HEK293 (cell line): ENCODE results near the gene CDK14.

Experiments used
- CTCF ChIA-PET: fragments of 350-600 bp; formaldehyde crosslinking; extraction: SDS; loops from one replicate; lab custom pipeline; 2021; ENCODE audit warnings: antibody characterized with exemption; lab: Yijun Ruan, JAX
- POLR2A ChIA-PET: fragments of 300-600 bp; formaldehyde crosslinking; extraction: SDS; loops from one replicate; lab custom pipeline; 2020; ENCODE audit warnings: antibody characterized with exemption, inconsistent platforms; lab: Yijun Ruan, JAX
- H3K27ac ChIP-seq: fragments of 200-500 bp; sonication (Bioruptor generic); 2 replicates; pipeline ENCODE4 v1.5.1; 2014; ENCODE audit warnings: low read depth, low read length, control low read depth, inconsistent platforms; ENCODE audit errors: extremely low read depth
- H3K36me3 ChIP-seq, 2 experiments: fragments of 200-500 bp in 1 of 2; sonication (Bioruptor generic) in 1 of 2; 1 replicate in 1 of 2; 2 replicates in 1 of 2; pipeline ENCODE4 v1.5.1; 2014 to 2017; ENCODE audit warnings: inconsistent platforms in 2 of 2, low read length in 2 of 2; ENCODE audit not compliant: control insufficient read depth in 2 of 2, insufficient read depth in 1 of 2
- H3K4me1 ChIP-seq: fragments of 200-500 bp; sonication (Bioruptor generic); 2 replicates; pipeline ENCODE4 v1.5.1; 2014; ENCODE audit warnings: mild to moderate bottlenecking, low read length, inconsistent platforms; ENCODE audit not compliant: control insufficient read depth, insufficient read depth
- H3K4me3 ChIP-seq: 2 replicates; pipeline ENCODE4 v1.5.1; 2011; ENCODE audit warnings: low read depth, mild to moderate bottlenecking, control low read depth, low read length, moderate library complexity
- H3K9me3 ChIP-seq: fragments of 200-500 bp; sonication (Bioruptor generic); 2 replicates; pipeline ENCODE4 v1.5.1; 2014; ENCODE audit warnings: low read depth, low read length, inconsistent platforms; ENCODE audit not compliant: control insufficient read depth, insufficient read depth
- HIC1 ChIP-seq: fragments of 450-650 bp; formaldehyde crosslinking; IDR thresholded peaks from 2 replicates; pipeline ENCODE4 v1.5.1; 2016; ENCODE audit warnings: missing biosample characterization, missing genetic modification characterization
- KLF7 ChIP-seq: fragments of 450-650 bp; formaldehyde crosslinking; IDR thresholded peaks from 2 replicates; pipeline ENCODE4 v1.5.1; 2016; ENCODE audit warnings: missing biosample characterization, missing genetic modification characterization, borderline replicate concordance
- PBX3 ChIP-seq: sonication (generic); formaldehyde crosslinking; IDR thresholded peaks from 2 replicates; pipeline ENCODE4 v1.8.1; 2022; ENCODE audit warnings: mild to moderate bottlenecking, moderate library complexity, missing genetic modification reagents
- RBAK ChIP-seq: fragments of 450-650 bp; formaldehyde crosslinking; IDR thresholded peaks from 2 replicates; pipeline ENCODE4 v1.5.1; 2016; ENCODE audit warnings: missing biosample characterization, missing genetic modification characterization
- ZNF121 ChIP-seq: fragments of 450-650 bp; formaldehyde crosslinking; IDR thresholded peaks from 2 replicates; pipeline ENCODE4 v1.5.1; 2016; ENCODE audit warnings: missing biosample characterization, missing genetic modification characterization
- ZNF174 ChIP-seq: fragments of 450-650 bp; formaldehyde crosslinking; IDR thresholded peaks from 2 replicates; pipeline ENCODE4 v1.5.0; 2017; ENCODE audit warnings: missing biosample characterization, mild to moderate bottlenecking, missing genetic modification characterization
- ZNF221 ChIP-seq: fragments of 450-650 bp; formaldehyde crosslinking; IDR thresholded peaks from 2 replicates; pipeline ENCODE4 v1.5.1; 2017; ENCODE audit warnings: missing biosample characterization, missing genetic modification characterization, borderline replicate concordance
- ZNF274 ChIP-seq, 2 experiments: fragments of 200-500 bp in 1 of 2; fragments of 450-650 bp in 1 of 2; sonication (Bioruptor generic) in 1 of 2; formaldehyde crosslinking in 1 of 2; IDR thresholded peaks; 2 replicates each; pipeline versions ENCODE4 v1.5.1 to v1.6.1; 2014 to 2016; ENCODE audit warnings: borderline replicate concordance in 1 of 2, inconsistent platforms in 1 of 2, low read length in 1 of 2, missing biosample characterization in 1 of 2, missing genetic modification characterization in 1 of 2
- ZNF341 ChIP-seq: fragments of 450-650 bp; formaldehyde crosslinking; IDR thresholded peaks from 2 replicates; pipeline ENCODE4; 2016; ENCODE audit warnings: low read depth, missing biosample characterization, missing genetic modification characterization
- ZNF488 ChIP-seq: fragments of 450-650 bp; formaldehyde crosslinking; IDR thresholded peaks from 2 replicates; pipeline ENCODE4 v1.5.1; 2016; ENCODE audit warnings: missing biosample characterization, missing genetic modification characterization
- ZNF529 ChIP-seq: fragments of 450-650 bp; formaldehyde crosslinking; IDR thresholded peaks from 2 replicates; pipeline ENCODE4 v1.5.1; 2017; ENCODE audit warnings: missing genetic modification characterization, missing biosample characterization; ENCODE audit not compliant: insufficient replicate concordance
- ZNF610 ChIP-seq: fragments of 450-650 bp; formaldehyde crosslinking; IDR thresholded peaks from 2 replicates; pipeline ENCODE4 v1.5.1; 2016; ENCODE audit warnings: missing biosample characterization, missing genetic modification characterization, borderline replicate concordance
- TF ChIP-seq, protein P1 (sequence below): fragments of 450-650 bp; formaldehyde crosslinking; optimal IDR thresholded peaks from 2 replicates; pipeline ENCODE3; 2016; ENCODE audit warnings: missing biosample characterization, mild to moderate bottlenecking, missing genetic modification characterization
- TF ChIP-seq, protein P2 (sequence below): fragments of 450-650 bp; formaldehyde crosslinking; IDR thresholded peaks from 2 replicates; pipeline ENCODE4 v1.5.1; 2017; ENCODE audit warnings: missing biosample characterization, missing genetic modification characterization
- TF ChIP-seq, protein P3 (sequence below): fragments of 450-650 bp; formaldehyde crosslinking; IDR thresholded peaks from 2 replicates; pipeline ENCODE4 v1.5.1; 2016; ENCODE audit warnings: missing biosample characterization, missing genetic modification characterization, borderline replicate concordance

CDK14 gene

GRCh38 chr7:90777465-90777864, 181.3 kb downstream of the CDK14 start:
- POLR2A ChIA-PET = no interaction called here
- H3K36me3 ChIP-seq = no peaks in the 10 kb centered on the region
- TF ChIP-seq RBAK (tag by site-specific recombination) (no peak), ZNF341 (tag by site-specific recombination) (no peak), ZNF488 (no peak), KLF7 (tag by site-specific recombination) (no peak), ZNF221 (no peak), ZNF274 (IDR thresholded peaks at IDR 0.05; ENCODE audit: low read length) (no peak), ZNF274 (tag by site-specific recombination; IDR thresholded peaks at IDR 0.05; ENCODE audit: borderline replicate concordance) (no peak), ZNF529 (tag by site-specific recombination) (no peak), ZNF121 (no peak), HIC1 (tag by site-specific recombination) (no peak), ZNF174 (tag by site-specific recombination) (no peak), ZNF610 (tag by site-specific recombination) (no peak), PBX3 (CRISPR knock-in tag) (no peak)
- TF ChIP-seq, protein P1, sequence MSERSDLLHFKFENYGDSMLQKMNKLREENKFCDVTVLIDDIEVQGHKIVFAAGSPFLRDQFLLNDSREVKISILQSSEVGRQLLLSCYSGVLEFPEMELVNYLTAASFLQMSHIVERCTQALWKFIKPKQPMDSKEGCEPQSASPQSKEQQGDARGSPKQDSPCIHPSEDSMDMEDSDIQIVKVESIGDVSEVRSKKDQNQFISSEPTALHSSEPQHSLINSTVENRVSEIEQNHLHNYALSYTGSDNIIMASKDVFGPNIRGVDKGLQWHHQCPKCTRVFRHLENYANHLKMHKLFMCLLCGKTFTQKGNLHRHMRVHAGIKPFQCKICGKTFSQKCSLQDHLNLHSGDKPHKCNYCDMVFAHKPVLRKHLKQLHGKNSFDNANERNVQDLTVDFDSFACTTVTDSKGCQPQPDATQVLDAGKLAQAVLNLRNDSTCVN (tag by site-specific recombination) = no peak
- TF ChIP-seq, protein P2, sequence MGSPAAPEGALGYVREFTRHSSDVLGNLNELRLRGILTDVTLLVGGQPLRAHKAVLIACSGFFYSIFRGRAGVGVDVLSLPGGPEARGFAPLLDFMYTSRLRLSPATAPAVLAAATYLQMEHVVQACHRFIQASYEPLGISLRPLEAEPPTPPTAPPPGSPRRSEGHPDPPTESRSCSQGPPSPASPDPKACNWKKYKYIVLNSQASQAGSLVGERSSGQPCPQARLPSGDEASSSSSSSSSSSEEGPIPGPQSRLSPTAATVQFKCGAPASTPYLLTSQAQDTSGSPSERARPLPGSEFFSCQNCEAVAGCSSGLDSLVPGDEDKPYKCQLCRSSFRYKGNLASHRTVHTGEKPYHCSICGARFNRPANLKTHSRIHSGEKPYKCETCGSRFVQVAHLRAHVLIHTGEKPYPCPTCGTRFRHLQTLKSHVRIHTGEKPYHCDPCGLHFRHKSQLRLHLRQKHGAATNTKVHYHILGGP (tag by site-specific recombination) = no peak
- TF ChIP-seq, protein P3, sequence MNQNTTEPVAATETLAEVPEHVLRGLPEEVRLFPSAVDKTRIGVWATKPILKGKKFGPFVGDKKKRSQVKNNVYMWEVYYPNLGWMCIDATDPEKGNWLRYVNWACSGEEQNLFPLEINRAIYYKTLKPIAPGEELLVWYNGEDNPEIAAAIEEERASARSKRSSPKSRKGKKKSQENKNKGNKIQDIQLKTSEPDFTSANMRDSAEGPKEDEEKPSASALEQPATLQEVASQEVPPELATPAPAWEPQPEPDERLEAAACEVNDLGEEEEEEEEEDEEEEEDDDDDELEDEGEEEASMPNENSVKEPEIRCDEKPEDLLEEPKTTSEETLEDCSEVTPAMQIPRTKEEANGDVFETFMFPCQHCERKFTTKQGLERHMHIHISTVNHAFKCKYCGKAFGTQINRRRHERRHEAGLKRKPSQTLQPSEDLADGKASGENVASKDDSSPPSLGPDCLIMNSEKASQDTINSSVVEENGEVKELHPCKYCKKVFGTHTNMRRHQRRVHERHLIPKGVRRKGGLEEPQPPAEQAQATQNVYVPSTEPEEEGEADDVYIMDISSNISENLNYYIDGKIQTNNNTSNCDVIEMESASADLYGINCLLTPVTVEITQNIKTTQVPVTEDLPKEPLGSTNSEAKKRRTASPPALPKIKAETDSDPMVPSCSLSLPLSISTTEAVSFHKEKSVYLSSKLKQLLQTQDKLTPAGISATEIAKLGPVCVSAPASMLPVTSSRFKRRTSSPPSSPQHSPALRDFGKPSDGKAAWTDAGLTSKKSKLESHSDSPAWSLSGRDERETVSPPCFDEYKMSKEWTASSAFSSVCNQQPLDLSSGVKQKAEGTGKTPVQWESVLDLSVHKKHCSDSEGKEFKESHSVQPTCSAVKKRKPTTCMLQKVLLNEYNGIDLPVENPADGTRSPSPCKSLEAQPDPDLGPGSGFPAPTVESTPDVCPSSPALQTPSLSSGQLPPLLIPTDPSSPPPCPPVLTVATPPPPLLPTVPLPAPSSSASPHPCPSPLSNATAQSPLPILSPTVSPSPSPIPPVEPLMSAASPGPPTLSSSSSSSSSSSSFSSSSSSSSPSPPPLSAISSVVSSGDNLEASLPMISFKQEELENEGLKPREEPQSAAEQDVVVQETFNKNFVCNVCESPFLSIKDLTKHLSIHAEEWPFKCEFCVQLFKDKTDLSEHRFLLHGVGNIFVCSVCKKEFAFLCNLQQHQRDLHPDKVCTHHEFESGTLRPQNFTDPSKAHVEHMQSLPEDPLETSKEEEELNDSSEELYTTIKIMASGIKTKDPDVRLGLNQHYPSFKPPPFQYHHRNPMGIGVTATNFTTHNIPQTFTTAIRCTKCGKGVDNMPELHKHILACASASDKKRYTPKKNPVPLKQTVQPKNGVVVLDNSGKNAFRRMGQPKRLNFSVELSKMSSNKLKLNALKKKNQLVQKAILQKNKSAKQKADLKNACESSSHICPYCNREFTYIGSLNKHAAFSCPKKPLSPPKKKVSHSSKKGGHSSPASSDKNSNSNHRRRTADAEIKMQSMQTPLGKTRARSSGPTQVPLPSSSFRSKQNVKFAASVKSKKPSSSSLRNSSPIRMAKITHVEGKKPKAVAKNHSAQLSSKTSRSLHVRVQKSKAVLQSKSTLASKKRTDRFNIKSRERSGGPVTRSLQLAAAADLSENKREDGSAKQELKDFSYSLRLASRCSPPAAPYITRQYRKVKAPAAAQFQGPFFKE (tag by site-specific recombination) = no peak
- TF ChIP-seq, all 188 proteins: peak for 0
- H3K9me3 ChIP-seq = no peaks in the 10 kb centered on the region
- H3K4me1 ChIP-seq = no peaks in the 10 kb centered on the region
- H3K4me3 ChIP-seq = no peak overlapping the region
- CTCF ChIA-PET = no interaction called here
- H3K27ac ChIP-seq = no peak overlapping the region
